Measurements from ENCODE around the gene FOSL2. TPM values are rescaled to one million over a fixed set of nuclear protein-coding genes. Genes with fewer than 3 reads are reported as not detected.

The FOSL2 gene
- total and polyA plus RNA-seq, 2 donors (not counting 1 experiment from before 2014, with no cell fraction given): 2.5 to 37.7 TPM

DNA sequence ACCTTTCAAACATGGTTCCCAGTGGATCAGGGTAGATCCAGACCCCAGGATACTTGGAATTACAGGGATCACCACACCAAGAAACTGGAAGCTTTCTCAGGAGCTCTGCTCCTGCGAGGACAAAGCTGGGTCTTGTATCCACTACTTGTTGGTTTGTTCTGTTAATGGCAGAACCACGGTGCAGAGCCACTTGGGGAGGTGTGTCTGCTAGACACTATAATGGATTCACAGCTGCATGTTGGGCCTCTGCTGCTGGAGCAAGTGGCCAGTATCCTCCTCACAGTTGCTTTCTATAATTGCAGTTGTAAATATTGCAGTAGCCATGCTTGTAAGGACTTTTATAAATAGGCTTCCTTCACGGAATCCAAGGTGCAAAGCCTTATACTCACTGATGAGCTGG is 12.9 kb downstream of the FOSL2 start:
- Histone ChIP-seq H3K79me2 (ENCODE audit: control insufficient read depth, insufficient read depth, low read length) (no peaks in the 10 kb centered on the region), H3K9me3 (ENCODE audit: control extremely low read depth in 1 of 3, control insufficient read depth in 2 of 3, insufficient read depth in 1 of 3, low read length in 2 of 3) (no peaks in the 10 kb centered on the region), H2AFZ (ENCODE audit: insufficient read depth, low read depth, low read length, poor library complexity, severe bottlenecking) (no peak overlapping the region), H3K4me1 (ENCODE audit: control insufficient read depth in 2 of 2, insufficient read depth in 2 of 2, low read length in 2 of 2) (peaks cover 0 to 7% of the 10 kb centered on the region in 2 donors), H3K36me3 (replicated peaks in 1 of 2; ENCODE audit: control extremely low read depth in 1 of 2, control insufficient read depth in 1 of 2, extremely low read depth in 1 of 2, insufficient read depth in 2 of 2, low read length in 1 of 2) (no peaks in the 10 kb centered on the region), H3K27ac (ENCODE audit: low read length in 2 of 2) (no peak overlapping the region), H3K9ac (ENCODE audit: low read length) (no peak overlapping the region), H3K27me3 (replicated peaks in 1 of 4; ENCODE audit: control extremely low read depth in 1 of 4, control insufficient read depth in 3 of 4, insufficient read depth in 4 of 4, low read length in 3 of 4) (no peaks in the 10 kb centered on the region), H4K20me1 (ENCODE audit: control insufficient read depth, insufficient read depth, low read length, poor library complexity, severe bottlenecking) (no peaks in the 10 kb centered on the region), H3K4me2 (replicated peaks; ENCODE audit: low read depth, low read length, poor library complexity, severe bottlenecking) (no peak overlapping the region), H3K4me3 (ENCODE audit: control extremely low read depth in 1 of 5, extremely low read depth in 1 of 5, insufficient read depth in 1 of 5, low read depth in 2 of 5, low read length in 4 of 5) (no peak overlapping the region)
- Mint-ChIP-seq H3K4me3 (no peak overlapping the region), H3K4me1 (peaks cover 14% of the 10 kb centered on the region), H3K27ac (no peak overlapping the region), H3K9me3 (ENCODE audit: insufficient read depth) (no peaks in the 10 kb centered on the region), H3K27me3 (peaks cover 3% of the 10 kb centered on the region)
- no peak for ATAC-seq (ENCODE audit: low read depth)
- TF ChIP-seq EZH2 (IDR thresholded peaks at IDR 0.05; ENCODE audit: borderline replicate concordance, insufficient read depth, low read depth, low read length, poor library complexity, severe bottlenecking): no peak
- TF ChIP-seq, protein P1, sequence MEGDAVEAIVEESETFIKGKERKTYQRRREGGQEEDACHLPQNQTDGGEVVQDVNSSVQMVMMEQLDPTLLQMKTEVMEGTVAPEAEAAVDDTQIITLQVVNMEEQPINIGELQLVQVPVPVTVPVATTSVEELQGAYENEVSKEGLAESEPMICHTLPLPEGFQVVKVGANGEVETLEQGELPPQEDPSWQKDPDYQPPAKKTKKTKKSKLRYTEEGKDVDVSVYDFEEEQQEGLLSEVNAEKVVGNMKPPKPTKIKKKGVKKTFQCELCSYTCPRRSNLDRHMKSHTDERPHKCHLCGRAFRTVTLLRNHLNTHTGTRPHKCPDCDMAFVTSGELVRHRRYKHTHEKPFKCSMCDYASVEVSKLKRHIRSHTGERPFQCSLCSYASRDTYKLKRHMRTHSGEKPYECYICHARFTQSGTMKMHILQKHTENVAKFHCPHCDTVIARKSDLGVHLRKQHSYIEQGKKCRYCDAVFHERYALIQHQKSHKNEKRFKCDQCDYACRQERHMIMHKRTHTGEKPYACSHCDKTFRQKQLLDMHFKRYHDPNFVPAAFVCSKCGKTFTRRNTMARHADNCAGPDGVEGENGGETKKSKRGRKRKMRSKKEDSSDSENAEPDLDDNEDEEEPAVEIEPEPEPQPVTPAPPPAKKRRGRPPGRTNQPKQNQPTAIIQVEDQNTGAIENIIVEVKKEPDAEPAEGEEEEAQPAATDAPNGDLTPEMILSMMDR (IDR thresholded peaks at IDR 0.05): no peak
- CTCF ChIA-PET: interaction anchor here (0.5 kb wide), 1 partner anchor 810 kb away, joined by 4 read pairs; no protein-coding TSS in a partner anchor
- POLR2A ChIA-PET: no interaction called here
- 100% methylated on average over 3 of the region's 3 CpGs for WGBS (ENCODE audit: insufficient coverage)
- DNase-seq: no peak
- intact Hi-C loops (cut with micrococcal nuclease): no loop called here

DNA sequence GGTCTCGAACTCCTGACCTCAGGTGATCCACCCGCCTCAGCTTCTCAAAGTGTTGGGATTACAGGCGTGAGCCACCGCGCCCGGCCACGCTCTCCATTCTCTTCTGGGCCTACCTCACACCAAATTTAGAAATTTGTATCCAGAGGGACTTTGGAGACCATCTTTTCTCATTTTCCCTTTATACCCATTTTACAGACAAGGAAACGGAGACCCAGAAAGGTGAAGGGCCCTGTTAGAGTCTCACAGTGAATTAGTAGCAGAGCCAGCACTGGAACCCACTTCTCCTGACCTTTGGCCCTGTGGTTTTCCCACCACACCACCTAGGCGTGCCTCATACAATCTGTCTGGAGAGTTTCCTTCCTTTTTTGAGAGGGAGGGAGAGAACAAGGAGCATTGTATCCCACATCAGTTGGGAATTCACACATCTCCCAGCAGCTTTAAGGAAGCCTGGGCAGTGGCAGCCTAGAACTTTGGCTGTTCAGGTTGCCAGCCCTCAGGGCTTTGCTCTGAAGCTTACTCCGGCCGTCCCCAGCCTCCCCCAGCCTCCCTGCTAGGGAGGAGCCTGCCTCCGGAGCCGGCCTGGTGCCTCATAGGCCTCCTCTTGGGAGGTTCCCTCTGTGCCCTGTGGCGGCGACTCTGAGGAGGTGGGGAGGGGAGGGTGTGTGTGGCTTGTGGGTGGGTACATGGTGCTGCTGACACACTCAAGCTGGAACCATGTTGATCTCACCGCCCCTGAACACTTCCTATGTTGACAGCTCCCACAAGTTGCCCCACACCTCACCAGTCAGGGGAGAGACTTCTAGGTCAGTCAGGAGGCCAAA is 13.8 kb downstream of the FOSL2 start:
- no peak for ATAC-seq (ENCODE audit: low read depth)
- TF ChIP-seq, protein P1 (IDR thresholded peaks at IDR 0.05): no peak
- TF ChIP-seq EZH2 (IDR thresholded peaks at IDR 0.05; ENCODE audit: borderline replicate concordance, insufficient read depth, low read depth, low read length, poor library complexity, severe bottlenecking): no peak
- no peak overlapping the region for H2AFZ ChIP-seq (ENCODE audit: insufficient read depth, low read depth, low read length, poor library complexity, severe bottlenecking)
- H3K36me3 ChIP-seq (replicated peaks in 1 of 2; ENCODE audit: control extremely low read depth in 1 of 2, control insufficient read depth in 1 of 2, extremely low read depth in 1 of 2, insufficient read depth in 2 of 2, low read length in 1 of 2): no peaks in the 10 kb centered on the region
- H3K79me2 ChIP-seq (ENCODE audit: control insufficient read depth, insufficient read depth, low read length): no peaks in the 10 kb centered on the region
- POLR2A ChIA-PET: no interaction called here
- H4K20me1 ChIP-seq (ENCODE audit: control insufficient read depth, insufficient read depth, low read length, poor library complexity, severe bottlenecking): no peaks in the 10 kb centered on the region
- 96% methylated on average over 13 of the region's 16 CpGs for WGBS (ENCODE audit: insufficient coverage)
- peaks cover 16% of the 10 kb centered on the region for H3K4me1 Mint-ChIP-seq
- H3K27me3 ChIP-seq (replicated peaks in 1 of 4; ENCODE audit: control extremely low read depth in 1 of 4, control insufficient read depth in 3 of 4, insufficient read depth in 4 of 4, low read length in 3 of 4): no peaks in the 10 kb centered on the region
- H3K27ac ChIP-seq (ENCODE audit: low read length in 2 of 2): no peak overlapping the region
- no peak overlapping the region for H3K4me3 Mint-ChIP-seq
- no peaks in the 10 kb centered on the region for H3K9me3 Mint-ChIP-seq (ENCODE audit: insufficient read depth)
- H3K27ac Mint-ChIP-seq: no peak overlapping the region
- intact Hi-C loops (cut with micrococcal nuclease): no loop called here
- no peak overlapping the region for H3K4me3 ChIP-seq (ENCODE audit: control extremely low read depth in 1 of 5, extremely low read depth in 1 of 5, insufficient read depth in 1 of 5, low read depth in 2 of 5, low read length in 4 of 5)
- no peak for DNase-seq
- peaks cover 3% of the 10 kb centered on the region for H3K27me3 Mint-ChIP-seq
- H3K4me1 ChIP-seq (ENCODE audit: control insufficient read depth in 2 of 2, insufficient read depth in 2 of 2, low read length in 2 of 2): peaks cover 0 to 8% of the 10 kb centered on the region in 2 donors
- H3K9ac ChIP-seq (ENCODE audit: low read length): no peak overlapping the region
- H3K9me3 ChIP-seq (ENCODE audit: control extremely low read depth in 1 of 3, control insufficient read depth in 2 of 3, insufficient read depth in 1 of 3, low read length in 2 of 3): no peaks in the 10 kb centered on the region
- CTCF ChIA-PET: no interaction called here
- no peak overlapping the region for H3K4me2 ChIP-seq (replicated peaks; ENCODE audit: low read depth, low read length, poor library complexity, severe bottlenecking)
